Gastrocnemius medialis (tissue), 4 donors: ENCODE results near the gene BBS9. TPM values are rescaled to one million over a fixed set of nuclear protein-coding genes. Genes with fewer than 3 reads are reported as not detected.
"Not testable (repeated sequence)": the region's sequence is repeated elsewhere in the genome, so short reads cannot be mapped to it uniquely, and the experiment has no call there.

Experiments used
- ATAC-seq, 2 donors: fragments of 150-250 bp; one replicate each; pipeline ENCODE4 v1.9.1; 2016
- DNase-seq, 2 donors: peaks; one replicate each; pipeline ENCODE4 v3.0.0-alpha.2; 2019
- H3K27ac ChIP-seq, 4 donors: fragments of 200-600 bp; sonication (generic); 1 replicate in 1 of 4; 2 replicates in 3 of 4; pipeline ENCODE4 v1.5.1; 2016 to 2018; ENCODE audit warnings: mild to moderate bottlenecking in 2 of 4, moderate library complexity in 1 of 4
- H3K27me3 ChIP-seq, 3 donors: fragments of 200-600 bp; sonication (generic) in 2 of 3; 1 replicate in 1 of 3; 2 replicates in 2 of 3; pipeline versions ENCODE4 v1.5.1 to v1.6.0; 2016 to 2019; ENCODE audit warnings: mild to moderate bottlenecking in 1 of 3, moderate library complexity in 1 of 3
- H3K36me3 ChIP-seq, 2 donors: fragments of 200-600 bp; sonication (generic) in 1 of 2; one replicate each; pipeline ENCODE4 v1.5.1; 2017 to 2018
- H3K4me1 ChIP-seq, 2 donors: fragments of 200-600 bp; sonication (generic) in 1 of 2; one replicate each; pipeline ENCODE4 v1.5.1; 2016 to 2017; ENCODE audit warnings: mild to moderate bottlenecking in 2 of 2
- H3K4me3 ChIP-seq, 4 donors: fragments of 200-600 bp; sonication (generic) in 3 of 4; 1 replicate in 1 of 4; 2 replicates in 3 of 4; pipeline ENCODE4 v1.5.1; 2016 to 2019; ENCODE audit warnings: mild to moderate bottlenecking in 2 of 4
- H3K9me3 ChIP-seq, 3 donors: fragments of 200-600 bp; sonication (generic) in 2 of 3; 1 replicate in 1 of 3; 2 replicates in 2 of 3; pipeline ENCODE4 v1.5.1; 2016 to 2019
- POLR2A ChIP-seq, 2 donors: fragments of 450-650 bp; IDR thresholded peaks; one replicate each; pipeline ENCODE4 v1.6.1; 2017; ENCODE audit warnings: antibody characterized with exemption in 2 of 2, mild to moderate bottlenecking in 2 of 2, moderate library complexity in 2 of 2
- in situ Hi-C, 4 donors: fragments of 200-750 bp; cut with MboI; loops; one replicate each; pipeline versions ENCODE4 v1.15.0 to v1.8.0; 2017; ENCODE audit warnings: low sequenced_read_pairs in 4 of 4
- intact Hi-C: fragments of 100-400 bp; cut with DNase I; formaldehyde crosslinking; loops from one replicate; pipeline ENCODE4 v1.15.1; 2023; ENCODE audit warnings: low total_unique reads
- total RNA-seq, 4 donors: library from RNA; depleted of rRNA; stranded (reverse); fragments of >200 nt; gene quantifications; one replicate each; pipeline versions ENCODE4 v1.1.0 to v1.2.3, GENCODE V29; 2016
- TF ChIP-seq, protein P1 (sequence below), 5 experiments: fragments of 450-650 bp in 3 of 5; fragments of 200-600 bp in 2 of 5; sonication (generic) in 2 of 5; IDR thresholded peaks in 4 of 5; conservative IDR thresholded peaks in 1 of 5; 1 replicate in 4 of 5; 2 replicates in 1 of 5; pipeline ENCODE4 v1.5.1; 2016 to 2019; ENCODE audit warnings: antibody characterized with exemption in 5 of 5, mild to moderate bottlenecking in 3 of 5, moderate library complexity in 3 of 5

The BBS9 gene
- total RNA-seq, 4 donors from 2014 or later: 3.5 to 6.5 (median 5.4) TPM

DNA sequence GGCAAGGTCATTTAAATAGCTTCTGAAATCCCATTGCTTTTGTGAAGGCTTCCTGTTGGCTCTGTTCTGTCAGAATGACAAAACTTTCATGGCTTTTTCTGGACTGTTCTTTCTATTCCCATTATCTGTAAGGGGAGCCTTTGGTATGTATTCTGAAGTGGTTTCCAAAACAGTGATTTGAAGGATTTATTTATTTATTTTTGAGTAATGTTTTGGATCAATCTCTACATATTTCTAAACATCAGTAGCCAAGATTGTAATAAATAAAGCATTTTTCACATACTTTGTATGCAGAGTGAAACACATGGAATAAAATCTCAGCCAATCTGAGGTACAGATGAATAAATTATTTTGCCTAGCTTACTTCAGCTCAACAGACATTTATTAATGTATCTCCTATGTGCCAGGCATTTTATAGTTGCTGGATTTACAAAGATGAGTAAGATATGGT lies 121.1 kb downstream of the BBS9 start:
- Histone ChIP-seq H3K27ac (no peak overlapping the region), H3K27me3 (no peaks in the 10 kb centered on the region), H3K36me3 (no peaks in the 10 kb centered on the region), H3K4me1 (no peaks in the 10 kb centered on the region), H3K9me3 (no peaks in the 10 kb centered on the region), H3K4me3 (no peak overlapping the region)
- no peak for TF ChIP-seq POLR2A (IDR thresholded peaks at IDR 0.05)
- TF ChIP-seq, protein P1, sequence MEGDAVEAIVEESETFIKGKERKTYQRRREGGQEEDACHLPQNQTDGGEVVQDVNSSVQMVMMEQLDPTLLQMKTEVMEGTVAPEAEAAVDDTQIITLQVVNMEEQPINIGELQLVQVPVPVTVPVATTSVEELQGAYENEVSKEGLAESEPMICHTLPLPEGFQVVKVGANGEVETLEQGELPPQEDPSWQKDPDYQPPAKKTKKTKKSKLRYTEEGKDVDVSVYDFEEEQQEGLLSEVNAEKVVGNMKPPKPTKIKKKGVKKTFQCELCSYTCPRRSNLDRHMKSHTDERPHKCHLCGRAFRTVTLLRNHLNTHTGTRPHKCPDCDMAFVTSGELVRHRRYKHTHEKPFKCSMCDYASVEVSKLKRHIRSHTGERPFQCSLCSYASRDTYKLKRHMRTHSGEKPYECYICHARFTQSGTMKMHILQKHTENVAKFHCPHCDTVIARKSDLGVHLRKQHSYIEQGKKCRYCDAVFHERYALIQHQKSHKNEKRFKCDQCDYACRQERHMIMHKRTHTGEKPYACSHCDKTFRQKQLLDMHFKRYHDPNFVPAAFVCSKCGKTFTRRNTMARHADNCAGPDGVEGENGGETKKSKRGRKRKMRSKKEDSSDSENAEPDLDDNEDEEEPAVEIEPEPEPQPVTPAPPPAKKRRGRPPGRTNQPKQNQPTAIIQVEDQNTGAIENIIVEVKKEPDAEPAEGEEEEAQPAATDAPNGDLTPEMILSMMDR (IDR thresholded peaks at IDR 0.05 in 4 of 5, conservative IDR thresholded peaks at IDR 0.05 in 1 of 5): no peak
- in situ Hi-C loops (loop anchor here in 1 of 4 donors (25.0 kb wide), 1 partner anchor 687 kb away; no protein-coding TSS in a partner anchor), intact Hi-C loops (no loop called here)
- no peak for DNase-seq
- no peak for ATAC-seq

DNA sequence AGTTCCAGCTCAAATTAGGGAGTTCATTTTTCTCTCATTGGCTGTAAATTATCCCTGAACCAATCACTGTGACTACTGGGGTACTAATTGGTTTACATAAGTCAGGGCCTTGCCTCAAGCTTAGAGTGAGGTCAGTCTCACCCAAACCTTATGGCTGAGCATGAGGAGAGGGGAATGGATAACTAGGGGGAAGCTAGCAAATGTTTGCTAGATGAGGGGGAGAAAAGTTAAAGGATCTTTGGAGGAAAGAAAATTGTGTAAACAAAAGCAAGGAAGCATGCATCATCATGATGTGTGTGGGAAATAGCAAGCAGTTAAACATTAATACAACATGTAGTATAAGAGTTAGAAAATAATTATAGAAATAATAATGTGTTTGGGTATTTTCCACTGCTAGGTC lies 121.9 kb downstream of the BBS9 start:
- Histone ChIP-seq H3K36me3 (no peaks in the 10 kb centered on the region), H3K9me3 (no peaks in the 10 kb centered on the region), H3K4me3 (no peak overlapping the region), H3K27ac (no peak overlapping the region), H3K27me3 (no peaks in the 10 kb centered on the region), H3K4me1 (no peaks in the 10 kb centered on the region)
- intact Hi-C loops (no loop called here), in situ Hi-C loops (loop anchor here in 1 of 4 donors (25.0 kb wide), 1 partner anchor 686 kb away; no protein-coding TSS in a partner anchor)
- ATAC-seq: no peak
- TF ChIP-seq, protein P1 (IDR thresholded peaks at IDR 0.05 in 4 of 5, conservative IDR thresholded peaks at IDR 0.05 in 1 of 5): no peak
- DNase-seq: no peak

DNA sequence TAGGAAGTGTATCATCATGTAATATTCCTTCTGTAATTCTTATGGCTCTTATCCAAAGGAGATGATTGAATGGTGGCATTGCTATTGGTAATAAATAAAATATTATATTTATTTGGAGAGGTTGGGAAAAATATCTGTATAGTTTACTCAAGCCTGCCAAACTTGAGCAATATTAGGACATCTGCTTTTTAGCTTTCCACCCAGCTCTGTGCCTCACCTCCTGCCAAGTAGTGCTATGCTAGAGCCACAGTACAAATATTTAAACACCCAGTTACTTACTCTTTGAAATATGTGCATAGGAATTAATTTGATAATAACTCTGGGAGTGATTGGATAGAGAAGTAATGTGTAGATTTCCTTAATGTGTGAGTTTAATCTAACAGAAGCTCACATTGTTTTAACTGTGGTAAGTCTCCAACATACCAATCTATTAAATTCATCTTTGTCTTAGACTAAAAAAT lies 129.2 kb downstream of the BBS9 start:
- Histone ChIP-seq H3K4me3 (no peak overlapping the region), H3K36me3 (no peaks in the 10 kb centered on the region), H3K27ac (no peak overlapping the region), H3K4me1 (peaks cover 0 to 6% of the 10 kb centered on the region in 2 donors), H3K27me3 (no peaks in the 10 kb centered on the region), H3K9me3 (no peaks in the 10 kb centered on the region)
- TF ChIP-seq, protein P1 (IDR thresholded peaks at IDR 0.05 in 4 of 5, conservative IDR thresholded peaks at IDR 0.05 in 1 of 5): no peak
- no peak for TF ChIP-seq POLR2A (IDR thresholded peaks at IDR 0.05)
- intact Hi-C loops (no loop called here), in situ Hi-C loops (loop anchor here in 1 of 4 donors (25.0 kb wide), 1 partner anchor 679 kb away; no protein-coding TSS in a partner anchor)
- DNase-seq (no peak), ATAC-seq (no peak)

DNA sequence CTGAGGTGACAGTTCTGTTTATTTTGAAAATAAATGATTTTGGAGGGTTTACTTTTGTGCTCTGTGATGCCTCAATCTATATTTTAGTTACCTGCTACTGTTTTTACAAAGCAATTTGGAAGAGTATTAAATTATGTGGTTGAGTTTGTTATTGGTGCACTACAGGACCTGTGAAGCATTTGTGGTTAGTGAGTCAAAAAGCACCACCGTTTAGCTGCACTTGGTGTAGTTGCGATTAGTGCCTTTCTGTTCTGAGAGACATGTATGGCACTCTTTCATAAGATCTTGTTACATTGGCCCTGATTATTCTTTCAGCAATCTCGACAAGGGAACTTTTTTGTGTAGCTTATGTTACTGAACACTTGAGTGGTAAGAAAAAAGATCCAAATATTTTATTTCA lies 132.2 kb downstream of the BBS9 start:
- H3K36me3 ChIP-seq: no peaks in the 10 kb centered on the region
- no peak overlapping the region for H3K27ac ChIP-seq
- TF ChIP-seq POLR2A (IDR thresholded peaks at IDR 0.05): no peak
- TF ChIP-seq, protein P1 (IDR thresholded peaks at IDR 0.05 in 4 of 5, conservative IDR thresholded peaks at IDR 0.05 in 1 of 5): no peak
- in situ Hi-C loops: loop anchor here in 1 of 4 donors (25.0 kb wide), 1 partner anchor 676 kb away; no protein-coding TSS in a partner anchor
- ATAC-seq (no peak), DNase-seq (no peak)
- H3K4me1 ChIP-seq: peaks cover 0 to 6% of the 10 kb centered on the region in 2 donors
- no peak overlapping the region for H3K4me3 ChIP-seq
- H3K27me3 ChIP-seq: no peaks in the 10 kb centered on the region
- intact Hi-C loops: no loop called here
- no peaks in the 10 kb centered on the region for H3K9me3 ChIP-seq

DNA sequence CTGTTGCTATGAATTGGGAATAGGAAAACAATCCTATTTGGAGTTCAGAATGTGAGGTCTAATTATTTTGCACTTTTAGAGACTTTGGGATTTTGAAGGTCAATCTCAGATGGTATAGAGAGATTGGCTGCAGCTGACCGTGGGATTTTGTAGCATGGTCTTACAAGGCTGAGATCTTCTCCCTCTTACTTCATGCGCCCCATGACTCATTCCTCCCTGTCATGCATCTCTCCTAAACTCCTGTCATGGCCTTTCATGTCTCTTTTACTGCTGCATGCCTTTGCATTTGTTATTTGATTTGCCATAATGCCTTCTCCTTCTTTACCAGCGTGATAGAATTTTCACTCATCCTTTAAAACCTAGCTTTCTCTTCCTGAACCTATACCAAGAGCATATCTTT lies 133.1 kb downstream of the BBS9 start:
- H3K4me3 ChIP-seq: no peak overlapping the region
- H3K4me1 ChIP-seq: peaks cover 0 to 6% of the 10 kb centered on the region in 2 donors
- no peak for ATAC-seq
- H3K9me3 ChIP-seq: no peaks in the 10 kb centered on the region
- H3K27me3 ChIP-seq: no peaks in the 10 kb centered on the region
- intact Hi-C loops (no loop called here), in situ Hi-C loops (loop anchor here in 1 of 4 donors (25.0 kb wide), 1 partner anchor 675 kb away; no protein-coding TSS in a partner anchor)
- no peak overlapping the region for H3K27ac ChIP-seq
- no peak for TF ChIP-seq POLR2A (IDR thresholded peaks at IDR 0.05)
- TF ChIP-seq, protein P1 (IDR thresholded peaks at IDR 0.05 in 4 of 5, conservative IDR thresholded peaks at IDR 0.05 in 1 of 5): no peak
- H3K36me3 ChIP-seq: no peaks in the 10 kb centered on the region
- no peak for DNase-seq

DNA sequence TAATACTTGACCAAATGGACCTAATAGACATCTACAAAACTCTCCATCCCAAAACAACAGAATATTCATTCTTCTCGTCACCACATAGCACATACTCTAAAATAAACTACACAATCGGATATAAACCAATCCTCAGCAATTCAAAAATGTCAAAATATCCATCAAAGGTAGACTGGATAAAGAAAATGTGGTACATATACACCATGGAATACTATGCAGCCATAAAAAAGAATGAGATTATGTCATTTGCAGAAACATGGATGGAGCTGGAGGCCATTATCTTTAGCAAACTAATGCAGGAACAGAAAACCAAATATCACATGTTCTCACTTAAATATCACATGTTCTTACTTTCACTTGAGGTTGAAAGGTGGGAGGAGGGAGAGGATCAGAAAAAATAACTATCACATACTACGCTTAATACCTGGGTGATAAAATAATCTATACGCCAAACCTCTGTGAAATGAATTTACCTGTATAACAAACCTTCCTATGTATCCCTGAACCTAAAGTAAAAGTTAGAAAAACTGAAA lies 142.5 kb downstream of the BBS9 start:
- H3K4me1 ChIP-seq, H3K36me3 ChIP-seq, H3K9me3 ChIP-seq, intact Hi-C loops, H3K4me3 ChIP-seq, H3K27me3 ChIP-seq, H3K27ac ChIP-seq, DNase-seq, ATAC-seq: not testable (repeated sequence)
- in situ Hi-C loops: loop anchor here in 1 of 4 donors (25.0 kb wide), 1 partner anchor 665 kb away; no protein-coding TSS in a partner anchor
